ENCODE data around the gene PHACTR2.

PHACTR2 gene

DNA sequence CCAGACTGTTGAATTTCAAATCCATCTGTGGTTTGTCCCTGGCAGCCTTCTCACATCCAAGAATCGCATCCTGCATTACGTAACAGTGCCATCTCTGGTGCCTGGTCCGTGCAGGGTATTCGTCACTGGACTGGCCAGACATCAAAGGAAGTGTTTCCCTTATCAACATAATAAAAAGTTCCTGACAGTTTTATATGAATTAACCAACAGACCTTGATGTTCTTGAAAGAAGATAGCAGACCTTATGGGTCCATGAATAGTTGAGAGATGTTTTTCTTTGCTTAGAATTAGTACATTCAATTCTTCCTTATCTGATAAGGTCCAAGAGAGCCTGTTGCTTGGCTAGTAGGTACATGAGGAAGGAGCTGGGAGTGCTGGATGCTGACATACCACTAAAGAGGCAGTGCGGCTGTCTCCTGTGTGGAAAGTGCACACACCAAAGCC lies 77.6 kb downstream of the PHACTR2 start:
- Mint-ChIP-seq H3K27ac (no peak overlapping the region), H3K36me3 (peaks cover 11% of the 10 kb centered on the region), H3K4me1 (peaks cover 27% of the 10 kb centered on the region)

DNA sequence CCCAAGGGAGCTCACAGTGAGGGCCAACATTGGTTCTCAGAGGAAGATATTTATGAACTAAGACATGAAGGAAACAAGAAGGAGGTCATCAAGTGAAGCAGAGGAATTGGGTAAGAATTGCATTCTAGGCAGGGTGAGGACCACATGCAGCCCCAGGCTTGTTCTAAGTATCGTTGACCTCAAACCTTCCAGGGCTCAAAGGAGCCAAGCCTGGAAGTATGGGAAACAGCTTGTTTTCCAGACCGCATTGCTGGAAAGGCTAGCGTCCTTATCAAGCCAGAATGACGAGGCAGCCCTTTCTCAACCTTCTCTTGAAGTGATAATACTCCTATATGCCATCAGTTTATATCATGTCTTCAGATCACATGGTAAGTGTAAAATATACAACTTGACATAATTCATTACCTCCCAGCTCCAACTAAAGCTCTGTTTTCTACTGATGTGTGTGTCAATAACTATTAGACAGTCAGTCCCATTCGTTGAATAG lies 79.6 kb downstream of the PHACTR2 start:
- H3K9me3 Mint-ChIP-seq: no peaks in the 10 kb centered on the region
- H3K27me3 Mint-ChIP-seq: no peaks in the 10 kb centered on the region
- no peak overlapping the region for H3K27ac Mint-ChIP-seq
- H3K4me3 Mint-ChIP-seq: no peak overlapping the region
- H3K36me3 Mint-ChIP-seq: peaks cover 15% of the 10 kb centered on the region
- peaks cover 26% of the 10 kb centered on the region for H3K4me1 Mint-ChIP-seq

More for the DNA sequence above, 77.6 kb downstream of the PHACTR2 start:
- no peak overlapping the region for H3K4me3 Mint-ChIP-seq
- H3K9me3 Mint-ChIP-seq: no peaks in the 10 kb centered on the region
- H3K27me3 Mint-ChIP-seq: no peaks in the 10 kb centered on the region

DNA sequence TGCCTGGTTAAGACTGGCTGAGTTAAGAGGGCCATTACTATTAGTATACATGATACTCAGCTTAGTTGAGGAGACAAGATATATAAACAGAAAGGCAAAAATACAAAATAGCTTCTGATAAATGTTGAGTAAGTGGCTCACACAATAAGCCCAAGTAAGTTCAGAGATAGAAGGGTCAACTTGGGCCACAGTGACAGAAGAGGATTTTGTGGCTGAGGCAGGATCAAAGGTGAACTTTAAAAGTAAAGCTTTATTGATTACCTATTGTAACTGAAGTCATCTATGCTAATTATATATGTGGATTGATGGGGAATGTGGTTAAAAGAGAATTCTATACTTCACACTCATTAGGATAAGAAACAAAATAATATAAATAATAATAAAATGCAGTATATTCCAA lies 80.8 kb downstream of the PHACTR2 start:
- Mint-ChIP-seq H3K4me1 (peaks cover 26% of the 10 kb centered on the region), H3K4me3 (no peak overlapping the region), H3K27ac (no peak overlapping the region), H3K27me3 (no peaks in the 10 kb centered on the region), H3K36me3 (peaks cover 18% of the 10 kb centered on the region), H3K9me3 (no peaks in the 10 kb centered on the region)

DNA sequence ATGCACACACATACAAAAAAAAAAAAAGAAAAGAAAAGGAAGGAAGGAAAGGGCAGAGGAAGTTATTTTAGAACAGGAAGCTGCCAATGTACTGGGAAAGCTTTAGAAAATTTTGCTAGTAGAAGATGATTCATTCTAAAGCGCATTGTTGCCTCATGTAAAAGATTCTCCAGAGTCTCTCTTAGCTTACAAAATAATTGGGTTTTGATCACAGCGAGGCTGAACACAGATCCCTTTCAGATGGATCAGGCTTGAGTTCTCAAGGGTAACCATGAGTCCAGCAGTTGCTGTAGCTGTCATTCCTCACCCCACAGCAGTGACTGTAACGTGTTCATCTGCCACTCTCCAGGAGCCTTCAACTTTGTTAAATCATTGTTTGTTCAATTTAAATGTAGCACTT lies 81.9 kb downstream of the PHACTR2 start:
- Mint-ChIP-seq H3K9me3 (no peaks in the 10 kb centered on the region), H3K4me3 (no peak overlapping the region), H3K27me3 (no peaks in the 10 kb centered on the region), H3K4me1 (peaks cover 26% of the 10 kb centered on the region), H3K36me3 (peaks cover 17% of the 10 kb centered on the region), H3K27ac (no peak overlapping the region)

GRCh38 chr6:143761074-143761473 lies 83.3 kb downstream of the PHACTR2 start:
- no peaks in the 10 kb centered on the region for H3K9me3 Mint-ChIP-seq
- H3K27ac Mint-ChIP-seq: no peak overlapping the region
- H3K4me1 Mint-ChIP-seq: peaks cover 26% of the 10 kb centered on the region
- no peak overlapping the region for H3K4me3 Mint-ChIP-seq
- no peaks in the 10 kb centered on the region for H3K27me3 Mint-ChIP-seq
- H3K36me3 Mint-ChIP-seq: peaks cover 22% of the 10 kb centered on the region

- Mint-ChIP-seq H3K36me3 (peaks cover 26% of the 10 kb centered on the region), H3K27ac (no peak overlapping the region)
Observed at GRCh38 chr6:143762126-143762525, 84.4 kb downstream of the PHACTR2 start.

DNA sequence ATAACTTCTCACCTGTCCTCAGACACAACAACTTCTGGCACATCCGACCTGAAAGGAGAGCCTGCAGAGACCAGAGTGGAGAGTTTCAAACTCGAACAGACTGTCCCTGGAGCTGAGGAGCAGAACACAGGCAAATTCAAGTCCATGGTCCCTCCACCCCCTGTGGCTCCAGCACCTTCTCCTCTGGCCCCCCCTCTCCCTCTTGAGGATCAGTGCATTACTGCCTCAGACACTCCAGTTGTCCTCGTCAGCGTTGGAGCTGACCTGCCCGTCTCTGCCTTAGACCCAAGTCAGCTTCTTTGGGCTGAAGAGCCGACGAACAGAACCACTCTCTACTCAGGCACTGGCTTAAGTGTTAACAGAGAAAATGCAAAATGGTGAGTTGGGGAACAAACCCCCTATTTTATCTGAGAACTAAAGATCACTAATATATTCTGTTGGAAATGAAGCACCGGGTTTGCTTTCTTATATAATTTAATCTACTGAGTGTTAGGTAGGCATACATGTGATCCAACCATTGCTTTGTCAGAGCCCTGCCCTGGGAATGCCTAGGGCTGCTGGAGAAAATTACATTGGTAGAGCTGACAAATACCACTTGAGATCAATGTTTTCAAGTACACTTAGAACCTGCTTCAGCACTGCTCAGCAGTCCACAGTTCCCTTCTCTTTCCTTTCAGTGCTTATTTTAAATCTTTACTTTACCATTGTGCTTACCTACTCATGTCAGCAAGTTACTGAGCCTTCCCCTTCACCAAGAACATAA lies 87.8 kb downstream of the PHACTR2 start:
- Mint-ChIP-seq H3K27me3 (no peaks in the 10 kb centered on the region), H3K27ac (no peak overlapping the region), H3K9me3 (no peaks in the 10 kb centered on the region), H3K4me1 (no peaks in the 10 kb centered on the region), H3K36me3 (peaks cover 40% of the 10 kb centered on the region), H3K4me3 (no peak overlapping the region)

More at GRCh38 chr6:143762126-143762525, 84.4 kb downstream of the PHACTR2 start:
- no peak overlapping the region for H3K4me3 Mint-ChIP-seq
- no peaks in the 10 kb centered on the region for H3K27me3 Mint-ChIP-seq
- peaks cover 26% of the 10 kb centered on the region for H3K4me1 Mint-ChIP-seq
- no peaks in the 10 kb centered on the region for H3K9me3 Mint-ChIP-seq

DNA sequence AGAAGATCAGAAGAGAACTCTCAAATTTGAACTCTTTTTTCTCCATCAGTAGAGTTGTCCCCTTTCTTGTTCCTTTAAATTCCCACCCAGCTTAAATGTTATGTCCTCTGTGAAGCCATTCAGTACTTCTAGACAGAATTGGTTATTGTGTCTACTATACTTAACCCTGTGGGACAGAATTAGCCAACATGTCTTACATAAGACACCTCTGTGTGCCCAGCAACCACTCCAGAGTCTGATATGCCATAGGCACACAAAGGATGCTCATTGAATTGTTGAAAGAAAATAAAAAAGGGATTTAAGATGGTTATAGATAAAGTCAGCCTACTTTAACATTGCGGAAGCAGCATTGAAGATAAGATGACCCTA lies 88.4 kb downstream of the PHACTR2 start:
- Mint-ChIP-seq H3K4me1 (no peaks in the 10 kb centered on the region), H3K27me3 (no peaks in the 10 kb centered on the region), H3K36me3 (peaks cover 36% of the 10 kb centered on the region), H3K9me3 (no peaks in the 10 kb centered on the region), H3K4me3 (no peak overlapping the region), H3K27ac (no peak overlapping the region)

DNA sequence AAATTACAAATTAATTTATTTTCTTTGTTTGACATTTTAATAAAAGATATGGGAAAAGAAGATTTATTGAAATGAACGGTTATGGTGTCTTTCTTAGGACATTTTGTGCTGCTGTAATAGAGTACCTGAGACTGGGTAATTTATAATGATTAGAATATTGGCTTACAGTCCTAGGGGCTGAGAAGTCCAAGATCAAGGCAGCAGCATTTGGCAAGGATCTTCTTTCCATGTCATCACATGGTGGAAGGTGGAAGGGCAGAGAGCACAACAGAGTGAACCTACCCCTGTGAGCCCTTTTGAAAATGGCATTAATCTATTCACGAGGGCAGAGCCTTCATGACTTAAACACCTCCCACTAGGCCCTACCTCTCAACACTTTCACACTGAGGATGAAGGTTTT lies 89.7 kb downstream of the PHACTR2 start:
- H3K27me3 Mint-ChIP-seq: no peaks in the 10 kb centered on the region
- H3K4me3 Mint-ChIP-seq: no peak overlapping the region
- peaks cover 35% of the 10 kb centered on the region for H3K36me3 Mint-ChIP-seq
- no peaks in the 10 kb centered on the region for H3K4me1 Mint-ChIP-seq
- H3K27ac Mint-ChIP-seq: no peak overlapping the region
- H3K9me3 Mint-ChIP-seq: no peaks in the 10 kb centered on the region

DNA sequence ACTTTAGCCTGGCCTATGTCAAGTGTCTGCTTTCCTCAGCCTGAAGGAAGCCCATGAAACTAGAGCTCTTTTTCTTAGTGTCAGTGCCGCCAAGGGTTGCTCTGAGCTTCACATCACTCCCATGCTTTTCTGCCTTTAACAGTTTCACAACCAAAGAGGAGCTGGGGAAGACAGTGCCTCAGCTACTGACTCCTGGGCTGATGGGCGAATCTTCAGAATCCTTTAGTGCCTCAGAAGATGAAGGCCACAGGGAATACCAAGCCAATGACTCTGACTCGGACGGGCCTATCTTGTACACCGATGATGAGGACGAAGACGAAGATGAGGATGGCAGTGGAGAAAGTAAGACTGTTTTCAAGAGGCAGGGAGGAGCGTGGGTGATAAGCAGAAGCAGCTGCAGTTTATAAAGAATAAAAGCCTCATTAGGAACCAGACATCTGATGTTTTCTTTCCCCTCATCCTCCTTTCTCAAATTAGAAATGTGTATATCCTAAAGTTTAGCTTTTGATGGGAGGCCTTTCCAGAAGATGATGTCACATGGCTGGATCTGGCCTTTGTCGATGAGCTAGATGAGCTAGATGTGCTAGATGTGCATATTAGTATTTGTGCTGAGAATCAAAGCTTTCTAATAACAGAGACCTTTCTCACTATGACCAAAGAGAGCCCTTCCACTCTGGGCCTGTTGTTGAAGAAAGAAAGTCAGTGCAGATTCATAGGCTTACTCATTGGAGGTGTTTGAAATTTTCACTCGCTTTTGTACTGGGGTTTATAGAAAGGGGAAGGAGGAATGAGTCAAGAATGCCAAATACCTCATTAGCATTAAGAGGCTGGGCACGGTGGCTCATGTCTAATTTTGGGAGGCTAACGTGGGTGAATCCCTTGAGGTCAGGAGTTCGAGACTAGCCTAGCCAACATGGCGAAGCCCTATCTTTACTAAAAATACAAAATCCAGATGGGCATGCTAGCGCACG lies 94.6 kb downstream of the PHACTR2 start:
- no peaks in the 10 kb centered on the region for H3K4me1 Mint-ChIP-seq
- H3K9me3 Mint-ChIP-seq: no peaks in the 10 kb centered on the region
- H3K36me3 Mint-ChIP-seq: peaks cover 25% of the 10 kb centered on the region
- H3K4me3 Mint-ChIP-seq: no peak overlapping the region
- no peaks in the 10 kb centered on the region for H3K27me3 Mint-ChIP-seq
- peak overlapping the region; percentile 10 for H3K27ac Mint-ChIP-seq

- Mint-ChIP-seq H3K27ac (no peak overlapping the region), H3K36me3 (peaks cover 22% of the 10 kb centered on the region)
Observed at GRCh38 chr6:143773506-143774150, 95.9 kb downstream of the PHACTR2 start.

DNA sequence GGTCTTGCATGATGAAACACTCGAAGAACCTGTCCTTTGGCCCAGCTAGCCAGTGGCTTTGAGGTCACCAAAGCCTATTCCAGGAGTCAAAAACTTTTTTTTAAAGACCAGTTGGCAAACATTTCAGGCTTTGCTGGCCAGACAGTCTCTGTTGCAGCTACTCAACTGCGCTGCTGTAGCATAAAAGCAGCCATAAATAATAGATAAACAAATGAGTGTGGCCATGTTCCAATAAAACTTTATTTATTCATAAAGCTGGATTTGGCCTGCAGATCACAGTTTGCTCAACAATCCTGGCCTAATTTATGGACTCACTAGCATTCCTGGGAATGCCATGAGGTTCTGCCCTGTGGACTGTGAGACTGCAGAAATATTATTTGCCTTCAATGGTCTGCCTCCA lies 96.6 kb downstream of the PHACTR2 start:
- Mint-ChIP-seq H3K27ac (peak overlapping the region; percentile 2), H3K4me3 (no peak overlapping the region), H3K27me3 (no peaks in the 10 kb centered on the region), H3K4me1 (no peaks in the 10 kb centered on the region), H3K36me3 (peaks cover 17% of the 10 kb centered on the region), H3K9me3 (no peaks in the 10 kb centered on the region)

More at GRCh38 chr6:143773506-143774150, 95.9 kb downstream of the PHACTR2 start:
- no peaks in the 10 kb centered on the region for H3K4me1 Mint-ChIP-seq
- H3K27me3 Mint-ChIP-seq: no peaks in the 10 kb centered on the region
- H3K9me3 Mint-ChIP-seq: no peaks in the 10 kb centered on the region
- no peak overlapping the region for H3K4me3 Mint-ChIP-seq

DNA sequence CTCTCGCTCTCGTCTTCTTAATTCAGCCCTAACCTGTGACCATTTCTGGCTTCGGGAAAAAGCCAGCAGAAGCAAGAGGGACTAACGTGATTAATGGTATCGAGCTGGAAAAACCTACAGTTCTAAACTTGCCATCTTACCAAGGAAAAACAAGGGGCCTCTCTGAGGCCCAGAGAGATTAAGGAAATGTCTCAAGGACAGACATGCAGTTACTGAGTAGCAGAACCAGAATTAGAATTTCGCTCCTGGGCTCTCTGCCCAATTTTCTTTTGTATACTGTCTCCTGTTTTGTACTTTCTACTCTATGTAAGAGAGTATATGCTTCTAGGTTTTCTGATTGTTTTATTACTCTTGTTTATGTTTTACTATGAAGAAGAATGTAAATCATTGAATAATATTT lies 97.6 kb downstream of the PHACTR2 start:
- Mint-ChIP-seq H3K4me1 (no peaks in the 10 kb centered on the region), H3K27me3 (no peaks in the 10 kb centered on the region), H3K27ac (no peak overlapping the region), H3K4me3 (no peak overlapping the region), H3K9me3 (no peaks in the 10 kb centered on the region), H3K36me3 (peaks cover 16% of the 10 kb centered on the region)

GRCh38 chr6:143778926-143779325 lies 101.2 kb downstream of the PHACTR2 start:
- Mint-ChIP-seq H3K27me3 (no peaks in the 10 kb centered on the region), H3K9me3 (no peaks in the 10 kb centered on the region), H3K4me1 (no peaks in the 10 kb centered on the region), H3K27ac (no peak overlapping the region), H3K4me3 (no peak overlapping the region), H3K36me3 (peaks cover 24% of the 10 kb centered on the region)

DNA sequence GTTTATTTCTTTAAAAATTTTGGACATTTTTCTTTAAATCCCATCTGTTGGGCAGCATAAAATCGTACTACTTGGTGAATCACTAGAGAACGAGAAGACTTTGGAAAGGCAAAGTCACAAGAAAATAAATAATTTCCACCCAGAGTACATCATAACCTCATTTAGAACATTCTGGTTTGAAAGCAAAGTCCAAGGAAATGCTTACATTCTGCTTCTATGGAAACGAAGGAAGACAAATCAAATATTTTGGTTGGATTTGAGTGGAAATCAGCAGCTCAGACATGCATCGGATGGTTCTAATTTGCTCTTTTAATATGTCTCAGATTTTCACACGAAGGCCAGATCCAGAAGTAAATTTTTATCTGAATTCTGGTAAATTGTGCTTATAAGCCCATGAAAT lies 104.7 kb downstream of the PHACTR2 start:
- Mint-ChIP-seq H3K36me3 (peaks cover 46% of the 10 kb centered on the region), H3K4me3 (no peak overlapping the region), H3K9me3 (peaks cover 6% of the 10 kb centered on the region), H3K27ac (no peak overlapping the region), H3K4me1 (no peaks in the 10 kb centered on the region), H3K27me3 (no peaks in the 10 kb centered on the region)

All from activated naive CD4-positive, alpha-beta T cell treated with anti-CD3 and anti-CD28 coated beads, Interleukin-2, amount 50 U/mL, for 24 hours (primary cell).